Fibroblast of the aortic adventitia (primary cell): ENCODE data around the gene RUNX1. TPM values are rescaled to one million over a fixed set of nuclear protein-coding genes. Genes with fewer than 3 reads are reported as not detected.

ENCODE experiments used
- DNase-seq: peaks from one replicate; pipeline ENCODE4 v3.0.0-alpha.2; 2010; ENCODE audit warnings: low read depth
- H3K4me3 ChIP-seq: 2 replicates; pipeline ENCODE4 v1.5.1; 2011; ENCODE audit warnings: low read depth, mild to moderate bottlenecking, control low read depth, low read length, moderate library complexity
- total RNA-seq: library from RNA; depleted of rRNA; stranded (reverse); fragments of >200 nt; gene quantifications from 2 replicates; pipeline ENCODE4 v1.2.3, GENCODE V29; 2012; ENCODE audit warnings: low replicate concordance
- TF ChIP-seq, protein P1 (sequence below): IDR thresholded peaks from 2 replicates; pipeline ENCODE4 v1.5.1; 2011; ENCODE audit warnings: mild to moderate bottlenecking, low read length, control low read depth, inconsistent platforms; ENCODE audit not compliant: insufficient read depth

Gene RUNX1
- total RNA-seq, 1 donor: 28.0 TPM

DNA sequence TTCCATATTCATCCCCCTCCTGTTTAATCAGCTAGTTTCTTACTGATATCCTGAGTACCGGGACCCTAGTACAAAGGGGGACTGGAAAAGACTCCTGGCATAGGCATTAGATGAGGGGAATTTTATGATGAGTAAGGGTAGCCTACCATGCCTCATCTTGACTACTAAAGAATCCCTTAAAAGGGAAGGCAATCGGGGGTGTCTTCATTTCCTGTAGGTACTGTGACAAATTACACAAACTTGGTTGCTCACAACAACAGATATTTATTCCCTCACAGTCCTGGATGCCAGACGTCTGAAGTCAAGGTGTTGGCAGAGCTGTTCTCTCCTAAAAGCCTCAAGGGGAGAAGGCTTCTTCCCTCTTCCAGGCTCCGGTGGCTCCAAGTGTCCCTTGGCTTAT lies 28.9 kb upstream of the RUNX1 start:
- no peak for DNase-seq
- TF ChIP-seq, protein P1, sequence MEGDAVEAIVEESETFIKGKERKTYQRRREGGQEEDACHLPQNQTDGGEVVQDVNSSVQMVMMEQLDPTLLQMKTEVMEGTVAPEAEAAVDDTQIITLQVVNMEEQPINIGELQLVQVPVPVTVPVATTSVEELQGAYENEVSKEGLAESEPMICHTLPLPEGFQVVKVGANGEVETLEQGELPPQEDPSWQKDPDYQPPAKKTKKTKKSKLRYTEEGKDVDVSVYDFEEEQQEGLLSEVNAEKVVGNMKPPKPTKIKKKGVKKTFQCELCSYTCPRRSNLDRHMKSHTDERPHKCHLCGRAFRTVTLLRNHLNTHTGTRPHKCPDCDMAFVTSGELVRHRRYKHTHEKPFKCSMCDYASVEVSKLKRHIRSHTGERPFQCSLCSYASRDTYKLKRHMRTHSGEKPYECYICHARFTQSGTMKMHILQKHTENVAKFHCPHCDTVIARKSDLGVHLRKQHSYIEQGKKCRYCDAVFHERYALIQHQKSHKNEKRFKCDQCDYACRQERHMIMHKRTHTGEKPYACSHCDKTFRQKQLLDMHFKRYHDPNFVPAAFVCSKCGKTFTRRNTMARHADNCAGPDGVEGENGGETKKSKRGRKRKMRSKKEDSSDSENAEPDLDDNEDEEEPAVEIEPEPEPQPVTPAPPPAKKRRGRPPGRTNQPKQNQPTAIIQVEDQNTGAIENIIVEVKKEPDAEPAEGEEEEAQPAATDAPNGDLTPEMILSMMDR: no peak
- H3K4me3 ChIP-seq: no peak overlapping the region

DNA sequence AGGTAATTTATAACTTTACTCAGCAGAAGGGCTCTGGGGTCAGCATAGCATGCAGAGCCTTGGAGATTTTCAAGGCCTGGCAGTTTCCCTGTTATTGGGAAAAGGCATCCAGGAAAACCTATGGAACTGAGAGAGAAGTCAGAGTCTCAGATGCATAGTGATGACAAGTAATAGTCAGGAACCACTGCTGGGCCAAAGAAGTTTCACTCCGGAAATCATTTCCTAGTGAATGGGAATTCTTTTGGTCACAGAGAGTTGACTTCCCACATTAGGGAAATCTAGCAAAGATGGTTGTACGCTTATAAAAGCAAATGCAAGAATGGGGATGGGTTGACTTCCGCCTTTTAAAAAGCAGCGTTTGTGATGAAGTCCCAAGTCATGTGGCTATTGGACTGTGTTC lies 28.4 kb upstream of the RUNX1 start:
- no peak overlapping the region for H3K4me3 ChIP-seq
- DNase-seq: no peak
- TF ChIP-seq, protein P1: no peak

DNA sequence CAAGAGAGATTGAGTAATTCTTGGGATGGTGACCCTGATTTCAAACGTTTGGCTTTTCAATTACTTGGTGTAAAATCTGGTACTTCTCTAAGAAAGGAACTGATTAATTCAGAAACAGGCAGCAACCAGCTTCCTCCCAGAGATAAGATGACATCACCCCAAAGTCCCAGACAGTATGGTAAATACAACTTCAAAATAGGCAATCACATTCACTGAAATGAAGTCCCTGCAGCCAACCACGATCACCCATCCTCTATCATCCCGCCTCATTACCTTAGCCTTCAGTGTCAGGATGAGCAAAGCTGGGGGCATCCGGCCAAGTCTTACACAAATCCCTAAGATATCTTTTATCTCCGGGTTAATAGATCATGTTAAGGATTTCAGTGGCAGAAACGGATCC lies 26.4 kb upstream of the RUNX1 start:
- no peak overlapping the region for H3K4me3 ChIP-seq
- peak; percentile 58 for DNase-seq
- TF ChIP-seq, protein P1: no peak

- peak; percentile 82 for DNase-seq
- TF ChIP-seq, protein P1: no peak
- no peak overlapping the region for H3K4me3 ChIP-seq
Observed at GRCh38 chr21:35072960-35073359, 23.9 kb upstream of the RUNX1 start.

DNA sequence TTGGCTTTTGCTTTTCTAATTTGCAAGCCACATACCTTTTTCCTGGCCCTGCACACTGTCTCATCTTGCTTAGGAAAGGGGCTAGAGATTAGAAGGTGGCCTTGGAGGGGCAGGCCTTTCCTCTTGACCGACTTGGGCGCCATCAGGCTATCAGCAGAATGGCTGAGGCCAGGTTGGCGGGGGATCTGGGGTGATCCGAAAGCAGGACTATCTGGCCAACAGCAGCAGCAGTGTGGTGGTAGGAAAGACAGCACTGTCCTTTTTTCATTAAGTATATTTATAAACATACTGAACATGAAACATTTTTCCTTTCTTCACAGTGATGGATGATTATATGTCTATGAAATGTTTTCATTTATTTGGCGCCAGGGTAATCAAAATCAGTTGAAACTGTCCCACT lies 23.5 kb upstream of the RUNX1 start:
- no peak overlapping the region for H3K4me3 ChIP-seq
- DNase-seq: peak; percentile 22
- TF ChIP-seq, protein P1: no peak

- no peak for DNase-seq
- no peak overlapping the region for H3K4me3 ChIP-seq
Observed at GRCh38 chr21:35071347-35071746, 22.2 kb upstream of the RUNX1 start.

DNA sequence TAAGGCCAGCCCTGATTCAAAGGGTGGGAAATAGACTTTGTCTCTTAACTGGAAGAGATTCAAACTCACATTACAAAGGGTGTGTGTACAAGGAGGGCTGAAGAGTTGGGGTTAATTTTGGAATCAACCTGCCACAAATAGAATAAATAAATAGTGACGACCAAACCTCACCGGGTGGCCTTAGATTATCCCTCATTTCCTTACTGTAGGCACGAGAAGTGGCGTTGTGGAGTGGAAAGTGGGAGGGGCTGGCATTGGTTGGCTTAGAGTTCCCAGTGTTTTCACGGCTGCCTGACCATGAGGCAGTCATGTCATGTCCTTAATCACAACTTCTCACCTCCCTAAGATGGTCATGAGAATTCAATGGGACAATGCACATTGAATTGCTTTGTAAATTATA lies 21.3 kb upstream of the RUNX1 start:
- DNase-seq: no peak
- no peak overlapping the region for H3K4me3 ChIP-seq
- TF ChIP-seq, protein P1: no peak

More at GRCh38 chr21:35071347-35071746, 22.2 kb upstream of the RUNX1 start:
- TF ChIP-seq, protein P1: no peak
